Measurements from ENCODE around the gene CDC42EP1.
"Not testable (repeated sequence)": the region's sequence is repeated elsewhere in the genome, so short reads cannot be mapped to it uniquely, and the experiment has no call there.

The CDC42EP1 gene

GRCh38 chr22:37559901-37560607 is at the start of gene CDC42EP1:
CDC42EP1 (plus strand) TSS chr22:37560480; CDS start chr22:37566350, 5,870 bp downstream.
- no peak for DNase-seq

DNA sequence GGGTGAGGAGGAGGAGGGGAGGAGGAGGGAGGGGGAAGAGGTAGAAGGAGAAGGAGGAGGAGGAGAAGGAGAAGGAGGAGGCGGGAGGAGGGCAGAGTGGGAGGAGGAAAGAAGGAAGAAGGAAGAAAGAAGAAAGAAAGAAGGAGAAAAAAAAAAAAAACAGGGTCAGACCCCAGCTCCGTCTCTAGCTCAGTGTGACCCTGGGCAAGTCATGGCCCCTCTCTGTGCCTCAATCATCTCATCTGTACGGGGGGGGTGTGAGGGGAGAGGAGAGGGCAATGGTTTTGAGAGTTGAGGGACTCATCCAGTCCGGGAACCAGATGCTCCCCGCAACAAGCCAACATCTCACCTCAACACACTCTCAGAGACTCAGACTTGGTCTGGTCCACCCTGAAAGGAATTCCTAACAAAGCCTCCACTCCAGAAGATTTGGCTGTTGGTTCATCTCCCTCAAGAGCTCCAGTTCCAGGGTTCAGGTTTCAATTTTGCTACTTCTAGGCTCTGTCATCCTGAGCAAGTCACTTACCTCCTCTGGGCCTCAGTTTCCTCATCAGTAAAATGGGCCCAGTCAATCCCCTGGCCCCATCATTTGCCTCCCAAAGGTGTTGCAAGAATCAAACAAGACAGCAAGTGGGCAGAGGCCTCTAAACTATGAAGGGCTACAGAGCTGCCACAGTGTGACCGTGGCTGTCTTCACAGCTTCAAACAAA is 48.7 kb upstream of the CDC42EP1 start:
- no peak for DNase-seq

- no peak for DNase-seq
Observed at GRCh38 chr22:37514526-37515051, 45.7 kb upstream of the CDC42EP1 start.

DNA sequence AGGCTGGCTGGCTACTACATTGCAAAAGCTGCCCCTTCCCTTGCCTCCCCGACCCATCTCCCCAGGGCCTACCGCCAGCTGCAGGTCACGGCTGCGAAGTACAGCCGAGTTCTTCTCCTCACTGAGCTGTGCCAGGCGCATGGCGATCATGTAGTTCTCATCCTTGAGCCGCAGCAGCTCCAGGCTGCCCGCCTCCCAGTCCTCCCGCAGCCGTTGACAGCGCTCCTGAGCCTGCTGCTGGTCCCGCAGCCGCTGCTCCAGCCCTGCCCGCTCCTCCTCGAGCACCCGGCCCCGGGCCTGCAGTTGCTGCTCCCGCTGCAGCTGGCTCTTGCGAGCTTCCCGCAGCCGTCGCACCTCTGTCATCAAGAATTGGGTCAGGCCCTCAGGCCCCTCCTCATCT is 44.4 kb upstream of the CDC42EP1 start:
- DNase-seq = no peak

DNA sequence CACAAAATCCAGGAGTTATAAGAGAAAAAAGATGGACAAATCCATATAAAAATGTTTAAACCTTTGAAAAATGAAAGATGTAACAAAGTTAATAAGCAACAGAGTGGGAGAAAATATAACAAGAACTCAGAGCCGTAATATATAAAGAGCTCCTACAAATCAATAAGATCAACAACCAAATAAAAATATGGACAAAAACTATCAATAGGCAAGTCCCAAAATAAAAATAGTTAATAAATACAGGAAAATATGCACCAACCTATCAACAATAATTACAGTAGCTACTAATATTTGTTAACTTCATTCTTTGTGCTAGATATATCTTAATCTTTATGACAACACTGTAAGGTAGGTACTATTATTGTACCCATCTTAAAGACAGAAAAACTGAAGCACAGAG is 43.8 kb upstream of the CDC42EP1 start:
- no peak for DNase-seq

DNA sequence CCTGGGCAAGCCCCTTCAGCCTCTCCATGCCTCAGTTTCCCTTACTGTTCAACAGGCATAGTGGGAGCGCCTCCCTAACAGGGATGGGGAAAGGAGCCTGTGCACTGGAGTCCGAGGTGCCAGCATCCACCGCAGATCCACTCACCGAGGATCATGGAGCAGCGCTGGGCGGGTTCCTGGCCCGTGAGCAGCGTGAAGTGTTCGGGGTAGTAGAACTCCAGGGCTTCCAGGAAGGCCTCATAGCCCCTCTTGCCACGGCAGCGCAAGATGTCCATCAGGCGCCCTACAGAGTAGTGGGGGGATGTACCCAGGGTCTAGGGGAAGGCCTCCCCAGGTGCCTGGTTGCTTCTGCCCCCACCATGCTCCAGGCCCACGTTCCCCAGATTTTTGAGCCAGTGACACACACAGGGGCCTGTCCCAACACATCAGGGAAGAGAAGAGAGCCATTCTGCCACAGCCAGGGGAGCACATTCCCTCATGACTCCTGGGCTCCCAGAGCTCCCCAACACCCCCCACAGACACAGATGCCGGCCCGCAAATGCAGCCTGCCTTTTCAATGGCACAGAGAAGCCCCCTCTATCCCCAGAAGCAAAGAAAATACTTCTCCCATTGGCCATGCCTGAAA is 42.3 kb upstream of the CDC42EP1 start:
- DNase-seq = no peak

DNA sequence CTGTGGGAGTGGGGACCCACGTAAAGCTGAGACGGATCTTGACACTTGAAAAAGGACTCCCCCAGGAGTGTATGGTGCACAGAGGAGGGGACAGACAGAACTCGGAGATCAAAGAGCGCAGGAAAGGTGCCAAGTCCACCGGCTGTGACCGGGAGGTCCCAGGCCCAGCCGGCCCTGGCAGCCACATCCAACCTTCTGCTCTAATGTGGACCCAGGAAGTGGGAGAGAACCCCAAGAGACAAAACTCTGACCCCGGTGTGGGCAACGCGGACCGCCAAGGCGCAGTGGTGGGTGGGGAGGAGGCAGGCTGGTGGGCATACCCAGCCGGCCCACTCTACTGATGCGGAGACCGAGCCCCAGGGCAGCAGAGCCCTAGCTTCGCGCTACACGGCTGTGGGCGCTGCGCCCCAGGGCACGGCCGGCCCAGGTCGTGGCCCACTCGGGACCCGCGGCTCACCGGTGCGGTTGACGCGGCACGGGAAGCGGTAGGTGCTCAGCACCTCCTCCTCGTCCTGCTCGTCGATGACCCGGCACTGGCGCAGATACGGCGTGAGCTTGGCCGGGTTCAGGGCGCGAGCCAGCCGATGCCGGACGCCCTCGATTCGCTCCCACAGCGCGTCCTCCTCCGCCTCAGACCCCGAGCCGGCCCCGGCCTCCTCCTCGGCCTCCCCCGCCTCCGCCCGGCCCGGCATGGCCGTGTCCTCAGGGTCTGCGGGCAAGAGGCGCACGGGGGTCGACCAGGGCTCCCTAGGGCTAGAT is 41.6 kb upstream of the CDC42EP1 start:
- DNase-seq = no peak

- no peak for DNase-seq
Observed at GRCh38 chr22:37519268-37520195, 40.7 kb upstream of the CDC42EP1 start, which contains the start of gene CARD10. CARD10 (minus strand) TSS chr22:37519415; CDS start chr22:37519200, 215 bp downstream.

GRCh38 chr22:37520776-37521191 is 39.5 kb upstream of the CDC42EP1 start:
- DNase-seq = no peak

DNA sequence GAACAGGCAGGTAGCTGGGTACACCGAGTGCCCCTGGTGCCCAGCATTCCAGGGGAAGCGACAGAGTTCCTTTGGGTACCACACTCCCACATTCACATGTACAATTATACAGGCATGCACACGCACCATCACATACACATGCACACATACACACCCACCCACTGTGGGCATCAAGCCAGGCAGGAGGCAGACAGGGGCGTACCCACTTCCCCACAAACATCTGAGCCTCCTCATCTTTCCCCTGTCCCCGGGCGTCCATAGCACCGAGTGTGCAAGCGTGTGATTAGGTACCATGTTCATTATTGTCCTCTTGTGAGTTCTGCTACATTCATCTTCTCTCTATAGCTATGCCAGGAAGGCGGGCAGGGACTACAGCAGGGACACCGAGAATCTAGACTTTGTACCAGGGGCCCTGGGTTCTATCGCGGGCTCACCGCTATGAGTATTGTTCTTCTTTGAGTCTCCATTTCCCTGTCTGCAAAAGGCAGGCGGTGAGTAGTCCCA is 39.0 kb upstream of the CDC42EP1 start:
- no peak for DNase-seq

- DNase-seq = no peak
Observed at GRCh38 chr22:37522482-37522881, 37.8 kb upstream of the CDC42EP1 start.

- DNase-seq = no peak
Observed at GRCh38 chr22:37525073-37525745, 35.1 kb upstream of the CDC42EP1 start.

DNA sequence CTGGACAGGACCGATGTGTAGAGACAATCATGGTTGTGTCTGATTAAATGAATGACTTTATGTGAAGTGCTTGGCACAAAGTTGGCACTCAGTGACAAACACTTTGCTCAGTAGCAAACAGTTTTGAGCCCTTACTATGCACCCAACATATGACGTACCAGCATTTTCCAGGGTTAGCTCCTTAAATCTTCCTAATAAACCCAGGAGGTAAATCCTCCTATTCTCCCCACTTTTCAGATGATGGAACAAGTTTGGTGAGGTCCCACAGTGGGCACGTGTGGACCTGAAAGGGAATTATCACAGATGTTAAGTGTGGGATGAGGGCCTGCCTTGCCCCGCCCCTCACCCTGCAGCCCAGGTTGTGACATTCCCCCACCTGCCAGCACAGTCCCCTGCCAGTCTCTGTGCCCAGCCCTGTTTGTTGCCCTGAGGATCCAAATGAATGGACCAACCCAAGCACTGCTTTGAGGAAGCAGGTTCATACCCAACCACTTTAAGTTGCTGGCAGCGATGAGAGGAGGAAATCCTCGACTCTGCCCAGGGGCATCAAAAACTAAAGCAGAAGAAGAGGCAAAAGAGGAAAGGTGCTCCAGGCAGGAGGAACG is 34.4 kb upstream of the CDC42EP1 start:
- DNase-seq = no peak

GRCh38 chr22:37526376-37526775 is 33.9 kb upstream of the CDC42EP1 start:
- no peak for DNase-seq

DNA sequence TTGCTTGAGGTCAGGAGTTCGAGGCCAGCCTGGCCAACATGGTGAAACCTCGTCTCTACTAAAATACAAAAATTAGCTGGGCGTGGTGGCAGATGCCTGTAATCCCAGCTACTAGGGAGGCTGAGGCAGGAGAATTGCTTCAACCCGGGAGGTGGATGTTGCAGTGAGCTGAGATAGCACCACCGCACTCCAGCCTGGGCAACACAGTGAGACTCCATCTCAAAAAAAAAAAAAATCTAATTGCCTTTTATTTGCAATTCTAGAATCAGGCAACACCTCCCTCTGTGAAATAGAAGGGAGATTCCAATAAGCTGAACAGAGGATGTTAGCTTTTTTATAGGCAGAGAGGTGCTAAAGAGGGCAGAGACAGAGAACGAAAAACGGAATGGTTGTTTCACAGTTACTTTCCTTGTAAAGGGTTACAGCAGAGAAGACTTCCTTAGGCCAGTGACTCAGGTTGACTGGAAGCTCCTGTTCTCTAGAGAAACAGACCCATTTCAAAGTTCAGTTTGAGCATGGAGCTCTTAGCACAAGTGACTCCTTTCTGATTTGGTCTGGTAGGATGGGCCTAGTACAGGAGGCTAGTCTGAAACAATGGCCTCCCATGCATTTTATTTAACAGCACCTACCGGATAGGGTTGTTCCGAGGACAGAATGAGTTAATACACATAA is 33.1 kb upstream of the CDC42EP1 start:
- not testable (repeated sequence) for DNase-seq

- not testable (repeated sequence) for DNase-seq
Observed at GRCh38 chr22:37527952-37528351, 32.3 kb upstream of the CDC42EP1 start.

- DNase-seq = no peak
Observed at GRCh38 chr22:37529652-37530345, 30.5 kb upstream of the CDC42EP1 start.

- DNase-seq = no peak
Observed at GRCh38 chr22:37533995-37534394, 26.3 kb upstream of the CDC42EP1 start.

- DNase-seq = no peak
Observed at GRCh38 chr22:37534445-37534844, 25.8 kb upstream of the CDC42EP1 start.
